ENCODE measurements around the gene MLANA.
A peak's percentile ranks its signal among the peaks of the same experiment; 100 is the strongest.

MLANA gene

DNA sequence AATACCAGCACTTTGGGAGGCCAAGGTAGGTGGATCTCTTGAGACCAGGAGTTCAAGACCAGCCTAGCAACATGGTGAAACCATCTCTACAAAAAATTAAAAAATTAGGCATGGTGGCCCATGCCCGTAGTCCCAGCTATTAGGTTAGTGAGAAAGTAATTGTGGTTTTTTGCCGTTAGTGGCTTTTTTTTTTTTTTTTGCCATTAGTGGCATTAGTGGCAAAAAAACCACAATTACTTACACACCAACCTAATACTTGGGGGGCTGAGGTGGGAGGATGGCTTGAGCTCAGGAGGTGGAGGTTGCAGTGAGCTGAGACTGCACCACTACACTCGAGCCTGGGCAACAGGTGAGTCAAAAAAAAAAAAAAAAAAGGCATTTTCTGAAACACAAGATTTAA is 27.8 kb downstream of the MLANA start:
- Histone ChIP-seq H3K4me3 (ENCODE audit: low read depth, low read length) (no peak overlapping the region), H3K9me3 (ENCODE audit: control insufficient read depth, insufficient read depth, low read depth, low read length) (no peaks in the 10 kb centered on the region), H3K36me3 (ENCODE audit: control insufficient read depth in 2 of 2, insufficient read depth in 1 of 2, low read length in 2 of 2) (peaks cover 3 to 32% of the 10 kb centered on the region in 2 experiments; a peak in 2 of 3 replicates), H3K27ac (ENCODE audit: extremely low read depth, low read depth, low read length) (no peak overlapping the region), H3K4me1 (ENCODE audit: control insufficient read depth, insufficient read depth, low read length) (no peaks in the 10 kb centered on the region)
- POLR2A ChIA-PET, result interaction anchor here (0.7 to 0.8 kb wide), 2 partner anchors 39 to 155 kb away, joined by 3 to 4 read pairs; no protein-coding TSS in a partner anchor
- CTCF ChIA-PET, result interaction anchor here (1.9 kb wide), 1 partner anchor 32 kb away, joined by 5 read pairs; no protein-coding TSS in a partner anchor
- TF ChIP-seq, protein P1, sequence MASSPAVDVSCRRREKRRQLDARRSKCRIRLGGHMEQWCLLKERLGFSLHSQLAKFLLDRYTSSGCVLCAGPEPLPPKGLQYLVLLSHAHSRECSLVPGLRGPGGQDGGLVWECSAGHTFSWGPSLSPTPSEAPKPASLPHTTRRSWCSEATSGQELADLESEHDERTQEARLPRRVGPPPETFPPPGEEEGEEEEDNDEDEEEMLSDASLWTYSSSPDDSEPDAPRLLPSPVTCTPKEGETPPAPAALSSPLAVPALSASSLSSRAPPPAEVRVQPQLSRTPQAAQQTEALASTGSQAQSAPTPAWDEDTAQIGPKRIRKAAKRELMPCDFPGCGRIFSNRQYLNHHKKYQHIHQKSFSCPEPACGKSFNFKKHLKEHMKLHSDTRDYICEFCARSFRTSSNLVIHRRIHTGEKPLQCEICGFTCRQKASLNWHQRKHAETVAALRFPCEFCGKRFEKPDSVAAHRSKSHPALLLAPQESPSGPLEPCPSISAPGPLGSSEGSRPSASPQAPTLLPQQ (tag by site-specific recombination; IDR thresholded peaks at IDR 0.05), result no peak
- TF ChIP-seq ZNF366 (tag by site-specific recombination; conservative IDR thresholded peaks at IDR 0.05) (no peak), ZNF350 (tag by site-specific recombination; IDR thresholded peaks at IDR 0.05) (no peak), ZNF184 (tag by site-specific recombination; IDR thresholded peaks at IDR 0.05) (no peak), SP2 (tag by site-specific recombination; IDR thresholded peaks at IDR 0.05) (no peak), REPIN1 (tag by site-specific recombination; IDR thresholded peaks at IDR 0.05; ENCODE audit: low read depth) (no peak), BCL11B (tag by site-specific recombination; IDR thresholded peaks at IDR 0.05; ENCODE audit: low read depth) (no peak), HOXC10 (CRISPR knock-in tag; IDR thresholded peaks at IDR 0.05) (no peak), GLI4 (tag by site-specific recombination; IDR thresholded peaks at IDR 0.05) (no peak), ZNF677 (tag by site-specific recombination; IDR thresholded peaks at IDR 0.05) (no peak), ZBTB1 (tag by site-specific recombination; IDR thresholded peaks at IDR 0.05) (no peak), BCL11A (tag by site-specific recombination; IDR thresholded peaks at IDR 0.05; ENCODE audit: low read depth) (no peak), ZBTB17 (tag by site-specific recombination; IDR thresholded peaks at IDR 0.05) (no peak)
- TF ChIP-seq, protein P2, sequence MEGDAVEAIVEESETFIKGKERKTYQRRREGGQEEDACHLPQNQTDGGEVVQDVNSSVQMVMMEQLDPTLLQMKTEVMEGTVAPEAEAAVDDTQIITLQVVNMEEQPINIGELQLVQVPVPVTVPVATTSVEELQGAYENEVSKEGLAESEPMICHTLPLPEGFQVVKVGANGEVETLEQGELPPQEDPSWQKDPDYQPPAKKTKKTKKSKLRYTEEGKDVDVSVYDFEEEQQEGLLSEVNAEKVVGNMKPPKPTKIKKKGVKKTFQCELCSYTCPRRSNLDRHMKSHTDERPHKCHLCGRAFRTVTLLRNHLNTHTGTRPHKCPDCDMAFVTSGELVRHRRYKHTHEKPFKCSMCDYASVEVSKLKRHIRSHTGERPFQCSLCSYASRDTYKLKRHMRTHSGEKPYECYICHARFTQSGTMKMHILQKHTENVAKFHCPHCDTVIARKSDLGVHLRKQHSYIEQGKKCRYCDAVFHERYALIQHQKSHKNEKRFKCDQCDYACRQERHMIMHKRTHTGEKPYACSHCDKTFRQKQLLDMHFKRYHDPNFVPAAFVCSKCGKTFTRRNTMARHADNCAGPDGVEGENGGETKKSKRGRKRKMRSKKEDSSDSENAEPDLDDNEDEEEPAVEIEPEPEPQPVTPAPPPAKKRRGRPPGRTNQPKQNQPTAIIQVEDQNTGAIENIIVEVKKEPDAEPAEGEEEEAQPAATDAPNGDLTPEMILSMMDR (tag by site-specific recombination; IDR thresholded peaks at IDR 0.05), result no peak
- TF ChIP-seq, protein P3, sequence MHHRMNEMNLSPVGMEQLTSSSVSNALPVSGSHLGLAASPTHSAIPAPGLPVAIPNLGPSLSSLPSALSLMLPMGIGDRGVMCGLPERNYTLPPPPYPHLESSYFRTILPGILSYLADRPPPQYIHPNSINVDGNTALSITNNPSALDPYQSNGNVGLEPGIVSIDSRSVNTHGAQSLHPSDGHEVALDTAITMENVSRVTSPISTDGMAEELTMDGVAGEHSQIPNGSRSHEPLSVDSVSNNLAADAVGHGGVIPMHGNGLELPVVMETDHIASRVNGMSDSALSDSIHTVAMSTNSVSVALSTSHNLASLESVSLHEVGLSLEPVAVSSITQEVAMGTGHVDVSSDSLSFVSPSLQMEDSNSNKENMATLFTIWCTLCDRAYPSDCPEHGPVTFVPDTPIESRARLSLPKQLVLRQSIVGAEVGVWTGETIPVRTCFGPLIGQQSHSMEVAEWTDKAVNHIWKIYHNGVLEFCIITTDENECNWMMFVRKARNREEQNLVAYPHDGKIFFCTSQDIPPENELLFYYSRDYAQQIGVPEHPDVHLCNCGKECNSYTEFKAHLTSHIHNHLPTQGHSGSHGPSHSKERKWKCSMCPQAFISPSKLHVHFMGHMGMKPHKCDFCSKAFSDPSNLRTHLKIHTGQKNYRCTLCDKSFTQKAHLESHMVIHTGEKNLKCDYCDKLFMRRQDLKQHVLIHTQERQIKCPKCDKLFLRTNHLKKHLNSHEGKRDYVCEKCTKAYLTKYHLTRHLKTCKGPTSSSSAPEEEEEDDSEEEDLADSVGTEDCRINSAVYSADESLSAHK (tag by site-specific recombination; IDR thresholded peaks at IDR 0.05), result no peak

DNA sequence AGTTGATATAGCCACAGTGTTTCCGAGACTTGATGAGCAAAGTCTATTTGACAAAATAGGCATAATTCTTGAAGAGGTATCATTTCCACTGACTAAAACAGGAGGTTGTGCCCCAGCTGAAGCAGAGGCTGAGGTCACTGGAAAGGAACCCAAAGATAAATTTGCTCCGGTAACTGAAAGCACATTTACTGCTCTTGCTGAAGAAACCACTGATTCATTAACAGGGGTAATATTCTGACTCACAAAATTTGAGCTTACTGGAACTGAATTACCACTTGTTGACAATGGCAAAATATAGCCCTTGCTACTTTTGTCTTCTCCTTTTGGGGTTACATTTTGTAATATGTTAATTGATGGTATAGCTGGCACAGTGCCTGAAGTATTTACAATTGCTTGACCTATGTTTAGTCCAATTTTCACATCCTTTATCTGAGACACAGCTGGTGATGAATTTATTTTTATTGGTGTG is 30.2 kb downstream of the MLANA start:
- Histone ChIP-seq H3K27ac (ENCODE audit: extremely low read depth, low read depth, low read length) (no peak overlapping the region), H3K9me3 (ENCODE audit: control insufficient read depth, insufficient read depth, low read depth, low read length) (no peaks in the 10 kb centered on the region), H3K4me3 (ENCODE audit: low read depth, low read length) (no peak overlapping the region), H3K36me3 (ENCODE audit: control insufficient read depth in 2 of 2, insufficient read depth in 1 of 2, low read length in 2 of 2) (peaks cover 10 to 39% of the 10 kb centered on the region in 2 experiments), H3K4me1 (ENCODE audit: control insufficient read depth, insufficient read depth, low read length) (no peaks in the 10 kb centered on the region)
- POLR2A ChIA-PET, result no interaction called here
- no peak for TF ChIP-seq ZNF707 (tag by site-specific recombination; IDR thresholded peaks at IDR 0.05)
- peak; percentile 6; the same call in 1 of the 2 replicates for TF ChIP-seq SCRT2 (tag by site-specific recombination; IDR thresholded peaks at IDR 0.05)
- CTCF ChIA-PET, result interaction anchor here (0.6 to 1.3 kb wide), 2 partner anchors 27 to 134 kb away, joined by 3 read pairs; no protein-coding TSS in a partner anchor

DNA sequence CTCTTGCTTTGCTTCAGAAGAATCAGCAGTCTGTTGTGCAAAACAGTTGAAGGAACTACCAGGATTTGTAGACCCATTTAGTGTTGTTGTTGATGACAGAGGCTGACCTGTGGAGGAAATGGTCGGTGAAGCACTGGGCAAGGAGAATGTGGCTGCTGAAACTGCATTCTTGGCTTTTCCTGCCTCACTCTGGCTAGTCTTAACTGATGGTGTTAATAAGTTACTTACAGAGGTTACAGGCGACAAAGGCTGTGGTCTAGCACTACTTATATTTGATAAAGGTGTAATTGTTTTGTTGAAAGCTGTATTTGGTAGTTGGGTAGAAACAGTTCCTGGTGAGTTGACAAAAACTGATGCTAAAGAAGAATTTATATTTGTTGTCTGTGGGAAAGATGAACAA is 31.5 kb downstream of the MLANA start:
- ChIA-PET POLR2A (no interaction called here), CTCF (interaction anchor here (1.3 kb wide), 1 partner anchor 132 kb away, joined by 3 read pairs; no protein-coding TSS in a partner anchor)
- Histone ChIP-seq H3K9me3 (ENCODE audit: control insufficient read depth, insufficient read depth, low read depth, low read length) (no peaks in the 10 kb centered on the region), H3K27ac (ENCODE audit: extremely low read depth, low read depth, low read length) (no peak overlapping the region), H3K4me3 (ENCODE audit: low read depth, low read length) (no peak overlapping the region), H3K36me3 (ENCODE audit: control insufficient read depth in 2 of 2, insufficient read depth in 1 of 2, low read length in 2 of 2) (peaks cover 10 to 41% of the 10 kb centered on the region in 2 experiments), H3K4me1 (ENCODE audit: control insufficient read depth, insufficient read depth, low read length) (no peaks in the 10 kb centered on the region)
- TF ChIP-seq ZNF184 (tag by site-specific recombination; IDR thresholded peaks at IDR 0.05) (no peak), ZNF830 (tag by site-specific recombination; IDR thresholded peaks at IDR 0.05; ENCODE audit: low read depth) (no peak), ZNF350 (tag by site-specific recombination; IDR thresholded peaks at IDR 0.05) (no peak), ZNF214 (tag by site-specific recombination; IDR thresholded peaks at IDR 0.05; ENCODE audit: borderline replicate concordance) (no peak), HOXD13 (CRISPR knock-in tag; IDR thresholded peaks at IDR 0.05; ENCODE audit: borderline replicate concordance) (no peak), SP2 (tag by site-specific recombination; IDR thresholded peaks at IDR 0.05) (no peak)
- TF ChIP-seq, protein P4, sequence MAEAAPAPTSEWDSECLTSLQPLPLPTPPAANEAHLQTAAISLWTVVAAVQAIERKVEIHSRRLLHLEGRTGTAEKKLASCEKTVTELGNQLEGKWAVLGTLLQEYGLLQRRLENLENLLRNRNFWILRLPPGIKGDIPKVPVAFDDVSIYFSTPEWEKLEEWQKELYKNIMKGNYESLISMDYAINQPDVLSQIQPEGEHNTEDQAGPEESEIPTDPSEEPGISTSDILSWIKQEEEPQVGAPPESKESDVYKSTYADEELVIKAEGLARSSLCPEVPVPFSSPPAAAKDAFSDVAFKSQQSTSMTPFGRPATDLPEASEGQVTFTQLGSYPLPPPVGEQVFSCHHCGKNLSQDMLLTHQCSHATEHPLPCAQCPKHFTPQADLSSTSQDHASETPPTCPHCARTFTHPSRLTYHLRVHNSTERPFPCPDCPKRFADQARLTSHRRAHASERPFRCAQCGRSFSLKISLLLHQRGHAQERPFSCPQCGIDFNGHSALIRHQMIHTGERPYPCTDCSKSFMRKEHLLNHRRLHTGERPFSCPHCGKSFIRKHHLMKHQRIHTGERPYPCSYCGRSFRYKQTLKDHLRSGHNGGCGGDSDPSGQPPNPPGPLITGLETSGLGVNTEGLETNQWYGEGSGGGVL (tag by site-specific recombination; IDR thresholded peaks at IDR 0.05), result no peak
- TF ChIP-seq, protein P5, sequence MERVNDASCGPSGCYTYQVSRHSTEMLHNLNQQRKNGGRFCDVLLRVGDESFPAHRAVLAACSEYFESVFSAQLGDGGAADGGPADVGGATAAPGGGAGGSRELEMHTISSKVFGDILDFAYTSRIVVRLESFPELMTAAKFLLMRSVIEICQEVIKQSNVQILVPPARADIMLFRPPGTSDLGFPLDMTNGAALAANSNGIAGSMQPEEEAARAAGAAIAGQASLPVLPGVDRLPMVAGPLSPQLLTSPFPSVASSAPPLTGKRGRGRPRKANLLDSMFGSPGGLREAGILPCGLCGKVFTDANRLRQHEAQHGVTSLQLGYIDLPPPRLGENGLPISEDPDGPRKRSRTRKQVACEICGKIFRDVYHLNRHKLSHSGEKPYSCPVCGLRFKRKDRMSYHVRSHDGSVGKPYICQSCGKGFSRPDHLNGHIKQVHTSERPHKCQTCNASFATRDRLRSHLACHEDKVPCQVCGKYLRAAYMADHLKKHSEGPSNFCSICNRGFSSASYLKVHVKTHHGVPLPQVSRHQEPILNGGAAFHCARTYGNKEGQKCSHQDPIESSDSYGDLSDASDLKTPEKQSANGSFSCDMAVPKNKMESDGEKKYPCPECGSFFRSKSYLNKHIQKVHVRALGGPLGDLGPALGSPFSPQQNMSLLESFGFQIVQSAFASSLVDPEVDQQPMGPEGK (tag by site-specific recombination; IDR thresholded peaks at IDR 0.05), result no peak

All from HEK293 (cell line).